H4 (cell line): ENCODE data around the gene CIT. TPM values are rescaled to one million over a fixed set of nuclear protein-coding genes. Genes with fewer than 3 reads are reported as not detected.

Experiments
- DNase-seq: peaks from one replicate; pipeline ENCODE4 v3.0.0-alpha.2; 2015; ENCODE audit warnings: low spot score
- total RNA-seq: library from RNA; depleted of rRNA; stranded (reverse); fragments of >200 nt; shearing (Covaris generic); gene quantifications from 2 replicates; pipeline ENCODE4 v1.2.3, GENCODE V29; 2014

The CIT gene
- total RNA-seq, 1 experiment from 2014 or later = 16.9 TPM

DNA sequence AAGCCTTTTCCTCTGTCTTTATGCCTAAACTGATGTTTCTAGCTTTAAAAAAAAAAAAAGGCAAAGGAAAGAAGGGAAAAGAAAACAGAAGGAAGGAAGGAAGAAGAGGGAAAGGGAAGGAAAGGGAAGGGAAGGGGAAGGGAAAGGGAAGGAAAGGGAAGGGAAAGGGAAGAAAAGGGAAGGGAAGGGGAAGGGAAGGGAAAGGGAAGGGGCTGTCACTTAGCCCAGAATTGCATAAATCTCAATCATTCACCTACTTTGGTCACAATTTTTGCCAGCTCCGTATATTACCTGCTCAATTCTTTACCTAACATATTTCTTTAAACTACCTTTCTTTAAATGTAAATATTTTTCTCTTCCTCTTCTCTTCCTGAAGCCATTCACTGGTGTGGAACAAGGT lies 26.8 kb downstream of the CIT start:
- no peak for DNase-seq

GRCh38 chr12:119843100-119843499 lies 34.0 kb downstream of the CIT start:
- DNase-seq = peak; percentile 13

DNA sequence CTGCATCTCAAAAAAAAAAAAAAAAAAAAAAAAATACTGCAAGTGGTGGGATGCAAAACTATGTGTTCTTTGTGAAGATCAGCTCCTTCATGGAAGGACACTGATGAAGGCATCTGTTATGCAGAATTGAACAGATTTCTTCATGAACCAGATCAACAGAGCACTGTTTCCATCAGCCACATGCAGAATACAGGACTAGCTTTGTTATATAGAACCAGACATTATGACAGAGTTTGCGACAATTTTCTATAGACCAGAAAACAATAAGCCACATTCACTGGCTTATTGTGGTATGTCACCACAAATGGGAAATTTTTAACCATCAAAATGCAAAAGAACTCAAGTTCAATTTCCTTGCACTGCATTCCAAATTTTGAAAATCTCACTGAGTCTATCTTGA lies 34.7 kb downstream of the CIT start:
- DNase-seq = no peak

GRCh38 chr12:119841433-119842210 lies 35.5 kb downstream of the CIT start:
- DNase-seq = peak; percentile 12

GRCh38 chr12:119840582-119840981 lies 36.5 kb downstream of the CIT start:
- no peak for DNase-seq

DNA sequence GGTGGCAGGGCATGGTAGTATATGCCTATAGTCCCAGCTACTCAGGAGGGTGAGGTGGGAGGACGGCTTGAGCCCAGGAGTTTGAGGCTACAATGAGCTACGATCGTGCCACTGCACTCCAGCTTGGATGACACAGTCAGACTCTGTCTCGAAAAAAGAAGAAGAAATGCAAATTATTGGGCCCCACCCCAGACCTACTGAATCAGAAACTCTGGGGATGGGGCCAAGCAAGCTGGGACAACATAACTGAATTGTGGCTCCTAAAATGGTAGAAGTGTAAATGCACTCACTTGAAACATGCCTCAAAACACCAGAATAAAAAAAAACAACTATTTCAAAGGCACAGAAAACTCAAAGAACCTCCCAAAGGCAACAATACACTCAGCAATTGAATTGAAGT lies 37.0 kb downstream of the CIT start:
- DNase-seq = no peak

DNA sequence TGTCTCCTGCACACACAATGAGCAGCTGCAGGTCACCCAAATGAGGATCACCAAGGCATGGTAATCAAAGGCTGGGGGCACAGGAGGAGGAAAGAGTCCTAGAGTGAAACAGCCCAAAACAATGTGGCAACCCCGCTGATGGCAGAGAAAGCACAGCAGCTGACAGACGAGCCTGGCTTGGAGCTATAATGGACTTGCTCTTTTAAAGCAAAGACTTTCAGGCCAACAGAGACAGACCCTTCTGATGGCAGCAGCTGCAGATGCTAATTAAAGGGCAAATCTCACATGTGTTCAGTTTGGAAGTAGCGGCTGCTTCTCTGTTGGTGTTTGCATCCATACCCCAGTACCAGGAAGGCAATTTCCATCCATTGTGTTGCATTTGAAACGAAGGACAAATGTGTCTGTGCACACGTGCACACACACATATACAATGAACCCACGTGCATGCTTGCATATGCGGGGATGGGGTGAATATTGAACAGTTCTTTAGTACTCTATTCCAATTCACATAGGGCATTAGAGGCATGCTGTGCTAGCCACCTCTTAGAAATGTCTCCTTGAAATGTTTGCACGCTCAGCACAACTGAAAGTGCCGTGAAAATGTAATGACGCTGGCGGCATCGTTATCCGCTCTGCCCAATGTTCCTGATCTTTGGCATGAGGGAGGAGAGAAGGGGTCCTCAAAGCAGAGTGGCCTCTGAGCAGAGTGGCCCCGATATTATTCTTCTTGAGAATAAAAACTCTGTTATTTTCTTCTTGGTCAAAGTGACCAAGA lies 38.1 kb downstream of the CIT start:
- DNase-seq = no peak

DNA sequence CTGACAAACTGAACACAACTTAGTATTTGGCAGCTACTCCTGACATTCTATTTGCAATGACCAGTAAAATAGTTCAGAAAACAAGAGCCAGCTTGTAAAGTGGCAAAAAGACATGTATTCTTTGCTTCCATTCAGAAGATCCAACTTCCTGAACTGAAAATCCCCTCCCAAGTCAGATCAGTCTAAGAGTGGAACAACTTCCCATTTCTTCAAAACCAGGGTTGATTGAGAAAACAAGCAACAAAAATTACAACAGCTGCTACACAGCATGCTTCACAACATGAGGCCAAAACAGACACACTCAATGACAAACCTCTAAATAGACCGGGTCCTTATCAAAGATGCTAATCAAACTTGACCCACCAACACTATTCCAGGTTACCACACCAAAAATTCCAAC lies 40.3 kb downstream of the CIT start:
- DNase-seq = no peak

GRCh38 chr12:119835068-119835467 lies 42.1 kb downstream of the CIT start:
- DNase-seq = no peak

DNA sequence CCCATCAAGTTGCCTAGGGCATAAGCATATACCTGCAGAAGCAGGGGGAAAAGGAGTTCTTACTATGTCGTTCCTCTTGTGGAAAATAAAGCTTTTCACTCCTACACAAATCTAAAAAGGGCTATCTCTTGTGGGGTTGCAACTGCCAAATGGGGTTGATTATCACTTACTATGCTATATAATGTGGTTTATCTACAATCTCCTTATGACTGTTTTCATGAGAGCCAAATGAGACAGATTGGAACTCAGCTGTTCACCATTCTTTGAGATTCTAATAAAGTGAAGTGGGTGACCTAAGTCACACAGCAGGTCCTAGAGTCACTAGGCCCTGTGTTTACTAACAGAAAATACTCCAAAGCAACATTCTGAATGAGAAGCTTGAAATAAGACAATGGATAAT lies 47.7 kb downstream of the CIT start:
- no peak for DNase-seq

GRCh38 chr12:119828300-119828699 lies 48.8 kb downstream of the CIT start:
- no peak for DNase-seq

DNA sequence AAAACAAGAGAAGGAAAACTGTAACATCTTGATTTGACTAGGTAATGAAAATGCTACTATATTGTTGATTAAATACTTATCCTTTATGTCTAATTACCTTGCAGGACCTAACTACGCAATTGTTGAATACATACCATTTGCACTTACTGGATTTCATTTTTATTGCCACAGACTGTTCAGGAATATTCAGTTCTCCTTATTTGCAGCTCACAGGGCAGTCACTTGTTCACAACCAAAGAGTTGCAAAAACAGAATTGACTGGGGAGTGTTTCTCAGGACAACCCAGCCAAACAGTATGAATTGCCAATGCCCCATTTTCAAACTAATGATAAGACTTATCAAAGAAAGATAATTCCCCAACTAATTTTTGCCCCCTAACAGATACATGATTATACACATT lies 49.4 kb downstream of the CIT start:
- DNase-seq = no peak

- DNase-seq = no peak
Observed at GRCh38 chr12:119826661-119827445, 50.3 kb downstream of the CIT start.

GRCh38 chr12:119825262-119825661 lies 51.9 kb downstream of the CIT start:
- DNase-seq = no peak

DNA sequence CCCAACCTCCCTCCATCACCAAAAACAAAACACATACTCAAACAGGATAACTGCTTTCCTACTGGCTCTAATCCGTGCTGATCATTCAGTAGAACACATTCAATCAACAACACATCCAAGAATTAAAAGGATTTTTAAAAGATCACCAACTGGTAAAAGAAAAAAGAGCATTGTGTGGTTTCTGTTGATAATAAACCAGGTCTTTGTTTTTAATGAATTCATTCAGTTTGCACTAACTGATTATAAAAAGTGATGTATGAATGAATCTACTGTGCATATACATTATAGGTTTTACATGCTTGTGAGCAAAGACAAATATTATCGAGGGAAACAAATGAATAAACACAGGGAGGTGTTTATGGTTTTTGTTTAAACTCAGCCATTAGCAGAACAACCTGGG lies 55.1 kb downstream of the CIT start:
- no peak for DNase-seq

- no peak for DNase-seq
Observed at GRCh38 chr12:119819322-119819721, 57.8 kb downstream of the CIT start.

DNA sequence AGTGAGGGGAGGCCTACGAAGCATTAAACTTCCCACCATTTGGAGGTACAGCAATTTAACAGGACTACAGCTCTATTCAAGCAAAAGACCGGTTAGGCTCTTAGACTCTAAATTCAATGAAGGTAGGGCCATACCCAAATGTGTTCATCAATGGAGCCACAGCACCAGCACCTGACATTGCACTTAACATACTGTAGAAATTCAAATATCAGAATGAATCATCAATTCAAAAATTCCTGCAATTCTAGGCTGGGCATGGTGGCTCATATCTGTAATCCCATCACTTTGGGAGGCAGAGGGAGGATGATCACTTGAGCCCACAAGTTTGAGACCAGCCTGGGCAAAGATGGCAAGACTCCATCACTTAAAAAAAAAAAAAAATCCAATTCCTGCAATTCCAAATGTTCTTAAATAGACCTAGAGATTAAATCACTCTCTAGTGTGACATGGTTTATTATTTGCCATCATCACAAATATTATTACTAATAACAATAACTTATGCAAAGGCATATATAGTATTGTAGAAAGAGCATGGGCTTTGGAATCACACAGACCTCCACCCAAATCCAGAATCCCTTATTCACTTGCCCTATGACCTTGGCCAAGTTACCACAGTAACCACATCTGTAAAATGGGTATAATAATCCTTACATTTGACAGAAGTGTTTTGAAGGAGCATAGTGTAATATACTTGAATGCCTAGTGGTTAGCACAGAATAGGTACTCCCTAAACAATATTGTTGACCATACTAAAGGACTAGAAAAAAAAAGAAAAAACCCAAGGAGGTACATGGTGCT lies 59.4 kb downstream of the CIT start:
- no peak for DNase-seq

DNA sequence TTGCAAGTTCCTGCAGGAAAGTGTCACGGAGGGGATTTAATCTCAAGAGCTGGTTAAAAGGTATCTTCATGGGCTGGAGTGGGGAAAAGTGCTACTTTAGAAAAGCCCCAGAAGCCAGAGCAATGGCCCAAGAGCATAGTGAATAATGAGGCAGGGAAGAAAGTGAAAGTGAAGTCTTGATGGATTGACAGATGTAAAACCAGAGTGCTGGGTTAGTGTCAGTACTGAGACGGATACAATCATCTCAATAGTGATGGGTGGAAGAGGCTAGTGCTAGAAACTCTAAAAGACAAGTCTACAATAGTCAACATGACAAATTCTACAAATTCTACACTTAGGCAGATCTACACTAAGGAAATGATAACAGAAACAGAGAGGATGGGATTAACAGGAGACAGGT lies 68.1 kb downstream of the CIT start:
- DNase-seq = no peak

- DNase-seq = no peak
Observed at GRCh38 chr12:119808441-119808840, 68.7 kb downstream of the CIT start.

DNA sequence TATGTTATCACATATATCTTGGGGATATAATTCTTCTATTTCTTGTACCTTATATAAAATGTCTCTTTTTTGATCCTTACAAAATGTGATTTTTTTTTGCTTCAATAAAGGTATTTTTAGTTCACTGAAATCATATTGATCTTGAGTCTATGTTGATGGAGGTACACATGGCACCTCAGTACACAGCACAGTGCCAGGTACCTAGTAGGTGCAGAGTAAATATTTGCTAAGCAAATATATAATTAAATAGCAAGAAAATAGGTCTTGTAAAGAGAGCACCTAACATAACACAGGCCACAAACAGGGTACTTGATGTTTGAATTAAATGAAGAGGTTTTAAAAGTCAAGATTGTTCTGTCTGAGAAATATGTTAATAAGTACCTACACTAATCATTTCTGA lies 69.7 kb downstream of the CIT start:
- DNase-seq = no peak

GRCh38 chr12:119804011-119804641 lies 73.0 kb downstream of the CIT start:
- DNase-seq = peak; percentile 73
